GM06990 (cell line): ENCODE data around the gene UGP2.
"Not testable (repeated sequence)": the region's sequence is repeated elsewhere in the genome, so short reads cannot be mapped to it uniquely, and the experiment has no call there.

Source experiments
- DNase-seq: peaks from one replicate; pipeline ENCODE4 v3.0.0-alpha.2; 2011; ENCODE audit not compliant: insufficient read length; ENCODE audit errors: extremely low read depth
- H3K27me3 ChIP-seq: replicated peaks from 2 replicates; pipeline ENCODE4 v1.6.0; 2011; ENCODE audit warnings: low read length; ENCODE audit not compliant: control insufficient read depth, insufficient read depth
- H3K36me3 ChIP-seq: 2 replicates; pipeline ENCODE4 v1.5.1; 2011; ENCODE audit warnings: low read length; ENCODE audit not compliant: control insufficient read depth, insufficient read depth
- H3K4me3 ChIP-seq: replicated peaks from 2 replicates; pipeline ENCODE4 v1.5.1; 2011; ENCODE audit warnings: low read depth, mild to moderate bottlenecking, control low read depth, low read length
- TF ChIP-seq, protein P1 (sequence below): IDR thresholded peaks from 2 replicates; pipeline ENCODE4 v1.5.1; 2011; ENCODE audit warnings: low read length, control low read depth, mild to moderate bottlenecking, inconsistent platforms; ENCODE audit not compliant: insufficient read depth, poor library complexity, severe bottlenecking

UGP2 gene

GRCh38 chr2:63811063-63811462 is 30.6 kb upstream of the UGP2 start:
- no peak for DNase-seq
- no peaks in the 10 kb centered on the region for H3K36me3 ChIP-seq
- H3K4me3 ChIP-seq = no peak overlapping the region
- no peaks in the 10 kb centered on the region for H3K27me3 ChIP-seq
- TF ChIP-seq, protein P1, sequence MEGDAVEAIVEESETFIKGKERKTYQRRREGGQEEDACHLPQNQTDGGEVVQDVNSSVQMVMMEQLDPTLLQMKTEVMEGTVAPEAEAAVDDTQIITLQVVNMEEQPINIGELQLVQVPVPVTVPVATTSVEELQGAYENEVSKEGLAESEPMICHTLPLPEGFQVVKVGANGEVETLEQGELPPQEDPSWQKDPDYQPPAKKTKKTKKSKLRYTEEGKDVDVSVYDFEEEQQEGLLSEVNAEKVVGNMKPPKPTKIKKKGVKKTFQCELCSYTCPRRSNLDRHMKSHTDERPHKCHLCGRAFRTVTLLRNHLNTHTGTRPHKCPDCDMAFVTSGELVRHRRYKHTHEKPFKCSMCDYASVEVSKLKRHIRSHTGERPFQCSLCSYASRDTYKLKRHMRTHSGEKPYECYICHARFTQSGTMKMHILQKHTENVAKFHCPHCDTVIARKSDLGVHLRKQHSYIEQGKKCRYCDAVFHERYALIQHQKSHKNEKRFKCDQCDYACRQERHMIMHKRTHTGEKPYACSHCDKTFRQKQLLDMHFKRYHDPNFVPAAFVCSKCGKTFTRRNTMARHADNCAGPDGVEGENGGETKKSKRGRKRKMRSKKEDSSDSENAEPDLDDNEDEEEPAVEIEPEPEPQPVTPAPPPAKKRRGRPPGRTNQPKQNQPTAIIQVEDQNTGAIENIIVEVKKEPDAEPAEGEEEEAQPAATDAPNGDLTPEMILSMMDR = no peak

- not testable (repeated sequence) for H3K36me3 ChIP-seq, H3K27me3 ChIP-seq, H3K4me3 ChIP-seq, DNase-seq
Observed at GRCh38 chr2:63811870-63812269, 29.8 kb upstream of the UGP2 start.

- DNase-seq = no peak
- Histone ChIP-seq H3K4me3 (no peak overlapping the region), H3K27me3 (no peaks in the 10 kb centered on the region), H3K36me3 (no peaks in the 10 kb centered on the region)
- TF ChIP-seq, protein P1 = no peak
Observed at GRCh38 chr2:63814114-63814513, 27.6 kb upstream of the UGP2 start.

GRCh38 chr2:63817382-63817781 is 24.3 kb upstream of the UGP2 start:
- Histone ChIP-seq H3K27me3 (no peaks in the 10 kb centered on the region), H3K4me3 (no peak overlapping the region), H3K36me3 (no peaks in the 10 kb centered on the region)
- TF ChIP-seq, protein P1 = no peak
- no peak for DNase-seq

GRCh38 chr2:63818271-63818670 is 23.4 kb upstream of the UGP2 start:
- no peak for DNase-seq
- Histone ChIP-seq H3K27me3 (no peaks in the 10 kb centered on the region), H3K36me3 (no peaks in the 10 kb centered on the region), H3K4me3 (no peak overlapping the region)
- TF ChIP-seq, protein P1 = no peak

- Histone ChIP-seq H3K27me3 (no peaks in the 10 kb centered on the region), H3K4me3 (no peak overlapping the region), H3K36me3 (no peaks in the 10 kb centered on the region)
- TF ChIP-seq, protein P1 = no peak
- no peak for DNase-seq
Observed at GRCh38 chr2:63819256-63819655, 22.4 kb upstream of the UGP2 start.
